ENCODE data around the gene RALGAPA1. TPM values are rescaled to one million over a fixed set of nuclear protein-coding genes. Genes with fewer than 3 reads are reported as not detected.

The RALGAPA1 gene
- total and polyA plus RNA-seq, 2 of the 13 experiments (the other 11 are each of a cell fraction or from before 2014, with no cell fraction given): 65.0 to 89.2 TPM

- peak; percentile 99 for TF ChIP-seq SNAPC4 (CRISPR knock-in tag; IDR thresholded peaks at IDR 0.05)
- peak; percentile 100 for TF ChIP-seq STAT6 (CRISPR knock-in tag; IDR thresholded peaks at IDR 0.05; ENCODE audit: borderline replicate concordance)
- peak; percentile 97 for TF ChIP-seq MAF1 (CRISPR knock-in tag; IDR thresholded peaks at IDR 0.05; ENCODE audit: borderline replicate concordance)
- peak; percentile 100 for TF ChIP-seq PHF8 (CRISPR knock-in tag; IDR thresholded peaks at IDR 0.05)
- peak; percentile 63; the same call in 1 of the 2 replicates for TF ChIP-seq ZSCAN12 (CRISPR knock-in tag; IDR thresholded peaks at IDR 0.05)
- peak; percentile 99 for TF ChIP-seq ARHGAP35 (CRISPR knock-in tag; IDR thresholded peaks at IDR 0.05; ENCODE audit: borderline replicate concordance)
- TF ChIP-seq ZNF24 (IDR thresholded peaks at IDR 0.05): peak; percentile 43; the same call in 1 of the 2 replicates
- TF ChIP-seq RFX1 (IDR thresholded peaks at IDR 0.05): no peak
- peak; percentile 96; the same call in 1 of the 2 replicates for TF ChIP-seq NAIF1 (CRISPR knock-in tag; IDR thresholded peaks at IDR 0.05; ENCODE audit: borderline replicate concordance)
- TF ChIP-seq SOX13 (IDR thresholded peaks at IDR 0.05): peak; percentile 82
- peak in 1 of 2 experiments; percentile 47; a peak in 2 of 4 replicates for TF ChIP-seq SOX13 (CRISPR knock-in tag; conservative IDR thresholded peaks at IDR 0.05 in 1 of 2, IDR thresholded peaks at IDR 0.05 in 1 of 2)
- peak; percentile 99; the same call in 1 of the 2 replicates for TF ChIP-seq ZNF451 (CRISPR knock-in tag; IDR thresholded peaks at IDR 0.05)
- TF ChIP-seq SMAD3 (CRISPR knock-in tag; IDR thresholded peaks at IDR 0.05): peak; percentile 95
- peak; percentile 82 for TF ChIP-seq TEAD3 (CRISPR knock-in tag; optimal IDR thresholded peaks at IDR 0.05; ENCODE audit: borderline replicate concordance)
- TF ChIP-seq ZBTB42 (CRISPR knock-in tag; IDR thresholded peaks at IDR 0.05): peak; percentile 95; the same call in 1 of the 2 replicates
- peak; percentile 100 for TF ChIP-seq ZNF501 (CRISPR knock-in tag; IDR thresholded peaks at IDR 0.05)
- TF ChIP-seq ZFP1 (CRISPR knock-in tag; IDR thresholded peaks at IDR 0.05): peak; percentile 96
- TF ChIP-seq TCF12 (IDR thresholded peaks at IDR 0.05): no peak
- peak; percentile 98 for TF ChIP-seq TCF12 (CRISPR knock-in tag; IDR thresholded peaks at IDR 0.05)
- no peak for TF ChIP-seq SCMH1 (CRISPR knock-in tag; IDR thresholded peaks at IDR 0.05; ENCODE audit: borderline replicate concordance)
- TF ChIP-seq ZNF777 (CRISPR knock-in tag; IDR thresholded peaks at IDR 0.05): peak; percentile 74
- peak; percentile 78; the same call in 2 of the 3 replicates for TF ChIP-seq MXI1 (IDR thresholded peaks at IDR 0.05; ENCODE audit: borderline replicate concordance, low read depth, low read length)
- TF ChIP-seq BATF2 (CRISPR knock-in tag; IDR thresholded peaks at IDR 0.05): no peak; the same call in none of the 2 replicates
Observed at GRCh38 chr14:35826218-35826951, 17.3 kb upstream of the RALGAPA1 start, which contains the start of gene BRMS1L (continued).
